Suppressor macrophage (primary cell): ENCODE results near the gene FOXP1.
"Not testable (repeated sequence)": the region's sequence is repeated elsewhere in the genome, so short reads cannot be mapped to it uniquely, and the experiment has no call there.

Source experiments
- DNase-seq, 4 experiments: peaks; one replicate each; pipeline ENCODE4 v3.0.0-alpha.2; 2020 to 2022

FOXP1 gene

DNA sequence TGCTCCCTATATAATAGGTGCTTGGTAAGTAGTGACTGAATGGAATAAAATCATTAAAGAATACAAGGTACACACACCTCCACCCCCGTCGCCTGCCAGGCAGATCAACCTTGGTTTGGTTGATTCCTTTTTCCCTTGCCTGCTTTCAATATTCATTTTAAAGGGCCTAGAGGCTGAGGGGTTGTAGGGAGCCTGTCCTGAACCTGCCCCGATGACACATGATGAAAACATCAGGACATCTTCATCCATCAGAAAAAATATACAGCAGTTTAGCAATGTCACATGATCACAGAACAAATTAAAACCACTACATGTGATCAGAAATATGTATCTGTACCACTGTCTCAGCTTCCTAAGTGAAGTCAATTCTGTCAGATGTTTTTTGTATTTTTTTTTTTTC is 588.9 kb downstream of the FOXP1 start:
- no peak for DNase-seq

DNA sequence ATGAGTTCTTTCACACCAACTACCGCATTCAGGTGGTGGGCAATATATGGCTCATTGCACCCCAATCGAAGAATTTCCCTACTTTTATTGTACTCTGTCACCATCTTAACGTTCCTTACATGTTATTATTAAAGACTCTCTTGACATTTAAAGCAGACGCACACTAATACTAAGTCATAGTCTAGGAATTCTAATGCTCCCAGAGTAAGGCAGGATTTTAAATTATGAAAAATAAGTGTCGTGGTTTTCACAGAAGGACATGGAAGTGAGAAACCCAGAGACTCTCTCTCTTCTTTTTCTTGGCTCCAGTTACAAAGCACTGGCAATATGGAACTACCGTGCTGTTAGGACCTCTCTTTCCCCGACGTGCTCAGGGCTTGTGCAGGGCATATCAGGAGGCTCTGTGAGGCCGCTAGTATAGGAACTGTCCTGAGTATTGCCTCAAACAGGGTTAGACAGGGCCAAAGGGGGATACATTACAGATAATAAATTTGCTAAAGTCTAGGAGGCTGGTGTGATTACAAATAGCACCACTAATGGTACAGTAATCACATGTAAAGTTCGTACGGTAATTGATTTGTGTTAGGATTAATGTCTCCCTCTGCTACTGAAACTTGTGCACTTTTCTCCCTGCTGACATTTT is 590.8 kb downstream of the FOXP1 start:
- no peak for DNase-seq

DNA sequence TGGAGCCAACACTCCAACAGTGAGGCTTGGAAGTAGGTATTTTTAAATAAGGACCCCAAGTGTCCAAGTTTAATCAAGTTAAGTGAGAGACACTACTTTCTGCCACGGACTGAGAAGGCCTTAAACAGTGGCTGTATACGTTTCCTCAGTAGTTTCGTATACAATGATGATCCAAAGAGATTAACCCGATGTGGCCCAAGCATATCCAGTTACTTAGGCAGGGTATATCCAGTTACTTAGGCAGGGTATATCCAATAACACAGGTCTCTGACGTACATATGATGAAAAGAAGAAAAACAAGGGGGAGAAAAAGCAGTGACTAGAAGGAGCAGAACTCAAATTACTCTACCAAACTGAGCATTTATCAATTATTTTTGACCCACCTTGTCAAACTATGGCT is 591.4 kb downstream of the FOXP1 start:
- DNase-seq: no peak

DNA sequence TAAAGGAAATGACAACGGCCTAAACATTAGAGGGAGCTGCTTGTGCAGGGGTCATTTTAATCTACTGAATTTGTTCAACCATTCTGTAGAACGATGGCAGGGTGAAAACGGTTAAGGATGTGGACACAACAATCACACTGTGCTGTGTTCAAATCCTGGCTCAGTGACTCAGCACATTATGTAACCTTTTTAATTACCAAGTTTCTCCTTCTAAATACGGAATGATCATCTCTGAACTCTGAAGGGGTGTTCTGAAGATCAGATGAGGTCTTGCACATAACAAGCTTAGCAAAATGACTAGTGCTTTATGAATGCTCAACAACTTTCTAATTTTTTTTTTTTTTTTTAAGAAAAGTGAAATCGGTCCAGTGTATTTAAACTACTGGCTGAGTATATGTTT is 592.8 kb downstream of the FOXP1 start:
- DNase-seq: no peak

DNA sequence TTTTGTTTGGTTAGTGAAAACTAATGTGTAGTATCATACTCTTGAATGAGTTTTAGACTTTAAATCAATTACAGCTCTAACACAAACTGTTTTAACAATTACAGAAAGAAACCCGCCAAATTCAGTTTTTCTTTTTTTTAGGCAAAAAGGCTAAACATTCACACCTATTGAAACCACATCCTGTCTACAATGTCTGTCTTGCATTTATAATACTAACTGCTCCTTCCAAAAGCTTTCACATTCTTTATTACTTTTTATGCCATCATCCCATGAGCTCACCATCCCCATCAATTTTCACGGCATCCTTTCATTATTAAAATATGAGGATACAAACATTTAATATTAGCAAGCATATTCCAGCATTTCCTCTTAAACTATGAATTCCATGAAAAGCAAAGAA is 593.3 kb downstream of the FOXP1 start:
- DNase-seq: no peak

DNA sequence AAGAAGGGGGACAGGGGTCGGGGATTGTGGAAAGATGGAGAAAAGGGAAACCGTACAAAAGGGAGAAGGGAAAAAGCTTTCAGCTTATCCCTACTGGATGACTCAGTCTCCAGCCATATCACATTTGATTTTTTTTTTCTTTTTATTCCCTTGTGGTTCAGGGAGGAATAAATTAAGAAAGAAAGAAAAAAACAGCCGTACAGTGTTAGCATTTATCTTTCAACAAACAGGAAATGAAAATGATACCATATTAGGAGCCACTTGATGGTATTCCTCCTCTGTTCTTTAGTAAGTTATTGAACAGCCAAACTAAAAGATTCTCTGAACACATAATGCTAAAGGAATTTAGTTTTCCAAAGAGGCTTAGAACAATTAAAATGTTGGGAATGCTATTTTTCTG is 594.4 kb downstream of the FOXP1 start:
- DNase-seq: no peak

DNA sequence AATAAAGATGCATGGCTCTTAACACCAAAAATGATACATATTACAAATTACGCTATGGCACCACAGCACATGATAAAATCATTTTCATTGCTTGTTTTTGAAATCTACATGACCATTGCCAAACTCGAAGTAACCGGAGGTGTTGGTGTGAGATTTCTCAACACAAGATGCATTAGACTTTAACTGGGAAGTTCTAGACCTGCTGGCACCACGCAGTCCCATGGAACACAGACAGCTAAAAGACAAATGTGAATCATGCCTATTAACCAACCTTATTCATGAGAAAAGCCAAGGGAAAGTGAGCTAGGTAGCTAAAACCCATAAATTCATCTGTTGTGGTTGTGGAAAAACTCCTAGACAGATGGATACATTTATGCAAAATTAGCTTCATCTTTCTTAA is 595.4 kb downstream of the FOXP1 start:
- peak in 1 of 4 experiments; percentile 7 for DNase-seq

DNA sequence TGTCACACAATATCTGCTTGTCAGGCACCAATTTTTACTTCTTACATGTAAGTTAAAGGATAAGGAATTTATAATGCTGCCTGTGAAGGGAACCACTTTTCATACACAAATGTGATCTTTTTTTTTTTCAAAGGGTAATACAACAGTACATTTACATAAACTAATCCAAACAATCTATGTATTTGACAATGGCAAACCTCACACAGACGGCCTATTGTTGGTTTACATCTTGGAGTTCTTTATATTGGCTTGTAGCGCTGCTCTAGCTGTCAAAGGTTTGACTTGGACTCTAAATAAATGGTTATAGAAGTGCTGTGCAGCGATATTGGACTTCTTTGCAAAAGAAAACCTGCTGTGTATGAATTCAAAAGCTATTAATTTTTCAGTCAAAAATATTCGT is 598.0 kb downstream of the FOXP1 start:
- DNase-seq: no peak

DNA sequence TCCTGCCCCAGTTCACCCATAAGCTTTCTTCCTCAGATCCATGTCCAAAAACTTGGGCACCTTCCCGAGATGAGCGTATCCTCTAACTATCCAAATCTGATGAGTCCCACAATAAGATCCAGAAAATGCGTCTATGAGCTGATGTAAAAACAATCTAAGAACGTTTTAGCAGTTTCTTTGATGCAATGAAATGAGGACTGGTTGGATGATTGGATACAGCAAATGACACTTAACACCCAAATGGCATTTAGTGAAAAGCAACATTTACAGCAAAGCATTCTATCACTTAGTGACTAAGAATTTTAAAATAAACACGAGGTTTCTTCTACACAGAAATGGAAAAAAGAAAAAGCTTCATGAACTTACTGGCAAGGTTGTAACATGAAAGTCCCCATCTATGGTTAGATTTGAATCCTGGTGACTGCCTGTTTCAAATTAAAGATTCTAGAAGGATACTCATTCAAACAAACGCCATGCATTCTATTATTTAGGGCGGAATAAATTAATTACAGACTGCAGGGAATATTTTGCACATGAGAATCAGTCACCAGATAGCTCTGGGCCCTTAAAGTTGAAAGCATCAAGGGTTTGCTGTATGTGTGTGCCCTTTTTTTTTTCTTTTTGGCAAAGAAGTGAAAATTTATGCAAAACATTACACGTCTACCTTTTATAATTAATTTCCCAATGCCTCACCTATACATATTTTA is 598.6 kb downstream of the FOXP1 start:
- no peak for DNase-seq

DNA sequence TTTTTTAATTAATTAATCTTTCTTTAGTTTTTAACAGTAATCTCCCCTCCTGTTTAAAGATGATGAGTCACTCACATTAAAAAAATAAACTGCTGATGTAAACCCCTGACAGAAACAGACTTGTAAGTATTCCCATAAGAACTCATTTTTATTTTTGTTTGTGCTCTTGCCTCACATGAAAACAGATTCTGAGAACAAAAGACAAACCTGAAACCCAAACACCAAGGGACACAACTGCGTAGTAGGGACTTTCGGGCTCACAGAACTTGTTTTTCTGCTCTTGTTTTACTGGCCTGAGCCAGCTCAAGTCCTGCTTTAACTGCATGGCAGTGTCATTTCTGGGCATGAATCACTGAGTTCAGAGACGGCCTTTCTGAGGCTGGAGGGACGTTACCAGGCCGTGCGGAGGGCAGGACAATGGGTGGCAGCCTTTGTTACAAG is 600.8 kb downstream of the FOXP1 start:
- peak; percentile 17 to 43 (median 26) for DNase-seq

DNA sequence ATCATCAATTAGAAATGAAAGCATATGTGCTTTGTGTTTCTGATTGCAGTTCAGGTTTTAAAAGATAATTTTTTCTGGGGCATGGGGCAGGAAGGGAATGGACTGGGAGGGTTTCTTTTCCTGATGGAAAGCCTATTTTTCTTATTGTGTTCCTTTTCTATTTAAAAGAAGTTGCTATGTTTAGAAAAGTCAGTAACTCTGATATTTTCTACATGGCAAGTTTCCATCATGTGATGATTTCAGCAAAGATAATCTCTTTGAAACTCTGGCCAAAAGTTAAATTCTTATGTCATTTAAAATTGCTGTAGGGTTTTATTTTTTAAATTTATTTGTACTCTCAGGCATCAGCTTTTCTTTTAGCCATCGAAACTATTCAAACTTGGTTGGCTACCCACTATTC is 601.2 kb downstream of the FOXP1 start:
- peak in 2 of 4 experiments; percentile 24 to 40 for DNase-seq

DNA sequence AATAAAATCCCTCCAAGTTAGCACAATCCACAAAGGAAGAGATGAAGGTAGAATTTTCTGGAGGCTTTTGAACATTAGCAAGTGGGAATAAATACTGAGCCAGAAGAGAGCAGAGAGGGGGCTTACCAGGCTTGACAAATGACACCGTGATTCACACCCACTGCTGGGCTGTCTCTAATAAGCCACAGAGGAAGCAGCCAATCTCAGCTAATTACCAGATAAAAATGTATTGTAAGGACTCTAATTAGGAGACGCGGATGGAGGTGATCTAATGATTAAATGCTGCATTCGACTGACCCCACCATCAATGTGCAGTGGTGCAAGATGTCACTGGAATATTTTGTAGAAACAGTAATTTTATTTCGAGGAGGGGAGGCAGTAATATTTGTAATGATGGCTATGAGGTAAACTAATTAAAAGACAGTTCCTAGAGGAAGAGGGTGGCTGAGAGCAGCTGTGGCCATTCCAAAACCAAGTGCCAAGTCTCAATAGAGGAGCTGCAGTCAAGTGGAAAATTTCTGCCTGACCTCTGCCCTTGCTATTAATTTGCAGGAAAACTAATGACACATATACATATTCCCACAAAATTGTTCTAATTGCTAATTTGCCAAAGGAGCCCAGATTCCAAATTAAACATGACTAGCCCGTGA is 602.2 kb downstream of the FOXP1 start:
- DNase-seq: no peak

DNA sequence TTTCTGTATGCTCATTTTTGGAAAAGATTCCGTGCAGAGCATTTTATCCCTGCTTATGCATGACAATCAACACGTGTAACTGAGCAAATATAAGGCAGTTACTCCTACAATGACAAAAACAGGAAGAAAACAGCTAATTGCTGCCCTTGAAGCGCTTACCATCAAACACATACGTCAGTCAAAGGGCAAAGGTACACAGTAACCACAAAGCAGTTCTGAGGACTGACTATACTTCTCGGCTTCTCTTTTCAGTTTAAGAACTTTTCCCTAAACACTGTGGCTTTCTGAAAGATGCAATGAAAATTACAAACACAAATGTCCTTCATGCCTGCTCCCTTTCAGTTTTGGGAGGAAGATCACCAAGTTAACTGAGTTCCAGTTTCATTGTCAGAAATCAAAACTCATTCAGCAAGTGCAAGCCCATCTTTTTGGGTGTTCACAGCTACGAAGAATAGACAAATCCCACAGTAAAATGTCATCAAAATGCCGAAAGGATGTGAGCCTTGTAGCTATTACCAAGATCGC is 602.8 kb downstream of the FOXP1 start:
- no peak for DNase-seq

DNA sequence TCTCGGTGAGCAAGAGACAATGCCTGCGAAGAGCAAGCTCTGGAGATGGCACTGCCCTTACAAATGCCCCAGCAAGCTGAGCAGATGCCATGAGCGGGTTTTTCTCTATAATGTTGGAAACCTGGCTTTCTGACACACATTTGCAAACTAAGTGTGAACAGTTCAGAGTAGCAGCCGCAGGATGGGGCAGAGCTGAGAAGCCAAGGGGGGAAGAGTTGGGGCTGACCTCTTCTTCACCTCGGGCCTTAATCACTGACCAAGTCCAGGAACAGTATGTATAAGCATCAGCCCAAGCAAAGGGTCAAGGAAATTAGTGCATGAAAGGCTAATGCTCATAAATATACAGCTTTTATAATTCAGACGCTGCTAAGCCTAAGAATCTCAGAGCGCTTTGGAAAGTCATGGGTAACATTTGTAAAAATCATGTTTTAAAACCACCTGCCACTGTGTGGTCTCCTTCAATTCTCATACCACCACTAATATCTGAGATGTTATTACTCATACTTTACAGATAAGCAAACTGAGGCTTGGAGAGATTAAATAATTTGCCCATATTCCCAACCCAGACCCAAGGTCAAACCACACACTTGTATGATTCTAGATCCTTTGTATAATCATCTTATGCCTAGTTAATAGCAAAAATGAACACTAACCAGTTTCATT is 603.4 kb downstream of the FOXP1 start:
- DNase-seq: no peak

DNA sequence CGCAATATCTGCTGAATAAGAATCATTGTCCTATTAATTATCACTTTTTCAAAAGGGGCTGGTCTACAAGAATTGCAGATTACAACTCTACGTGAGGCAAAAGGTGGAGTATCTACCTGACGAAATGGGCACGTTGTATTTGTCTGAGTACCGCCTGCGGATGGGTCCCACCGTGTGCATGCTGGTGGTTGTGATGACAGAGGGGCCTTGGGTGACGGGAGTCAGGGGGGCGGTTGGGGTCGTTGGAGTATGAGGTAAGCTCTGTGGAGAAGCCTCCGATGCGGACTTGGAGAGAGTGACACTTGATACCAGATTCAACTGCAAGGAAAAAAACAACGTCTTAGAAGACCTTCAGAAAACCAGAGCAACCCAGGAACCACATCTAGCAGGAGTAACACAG is 605.8 kb downstream of the FOXP1 start:
- DNase-seq: no peak

DNA sequence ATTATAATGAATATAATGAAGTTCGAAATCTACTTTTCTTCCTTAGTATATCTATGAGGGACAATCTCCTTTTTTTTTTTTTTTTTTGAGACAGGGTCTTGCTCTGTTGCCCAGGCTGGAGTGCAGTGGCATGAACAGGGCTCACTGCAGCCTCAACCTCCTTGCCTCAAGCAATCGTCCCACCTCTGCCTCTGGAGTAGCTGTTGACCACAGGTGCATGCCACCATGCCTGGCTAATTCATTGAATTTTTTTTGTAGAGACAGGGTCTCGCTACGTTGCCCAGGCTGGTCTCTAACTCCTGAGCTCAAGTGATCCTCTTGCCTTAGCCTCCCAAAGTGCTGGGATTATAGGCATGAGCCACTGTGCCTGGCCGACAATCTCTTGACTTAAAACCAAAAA is 607.5 kb downstream of the FOXP1 start:
- not testable (repeated sequence) for DNase-seq

DNA sequence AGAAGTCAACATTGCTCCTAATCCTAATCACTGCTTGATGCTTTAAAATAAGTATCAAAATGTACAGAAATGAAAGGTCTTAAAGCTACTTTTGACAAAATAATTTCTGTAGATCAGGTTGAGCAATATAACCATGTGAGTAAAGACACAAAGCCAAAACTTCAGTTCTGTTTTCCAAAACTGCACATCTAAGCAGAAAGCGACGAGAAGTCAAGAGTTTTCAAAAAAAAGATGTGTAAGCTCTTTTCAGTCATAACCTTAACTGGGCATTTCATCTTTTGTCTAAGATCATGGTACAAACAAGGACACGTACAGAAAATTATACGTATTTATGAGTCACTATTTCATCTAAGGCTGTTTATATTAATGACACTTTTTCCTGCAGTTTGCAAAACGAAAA is 608.8 kb downstream of the FOXP1 start:
- peak; percentile 52 to 93 (median 80) for DNase-seq

DNA sequence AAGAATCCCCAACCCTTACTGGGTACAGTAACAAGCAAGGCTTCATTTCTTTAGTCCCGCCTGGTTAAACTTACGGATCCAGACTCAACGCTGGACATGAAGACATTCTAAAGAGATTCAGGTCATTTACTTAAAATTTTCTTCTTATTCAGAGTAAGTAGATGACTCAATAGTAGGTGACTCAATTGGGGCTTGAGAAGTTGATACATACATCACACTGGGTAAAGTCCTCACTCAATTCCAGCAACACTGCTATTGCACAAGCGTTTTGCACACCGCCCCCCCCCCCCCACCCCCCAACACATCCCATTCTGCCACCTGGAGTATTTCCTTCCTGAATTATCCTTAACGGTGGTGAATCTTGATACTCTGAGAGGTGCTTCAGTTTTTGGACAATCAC is 610.0 kb downstream of the FOXP1 start:
- peak in 2 of 4 experiments; percentile 45 to 50 for DNase-seq

DNA sequence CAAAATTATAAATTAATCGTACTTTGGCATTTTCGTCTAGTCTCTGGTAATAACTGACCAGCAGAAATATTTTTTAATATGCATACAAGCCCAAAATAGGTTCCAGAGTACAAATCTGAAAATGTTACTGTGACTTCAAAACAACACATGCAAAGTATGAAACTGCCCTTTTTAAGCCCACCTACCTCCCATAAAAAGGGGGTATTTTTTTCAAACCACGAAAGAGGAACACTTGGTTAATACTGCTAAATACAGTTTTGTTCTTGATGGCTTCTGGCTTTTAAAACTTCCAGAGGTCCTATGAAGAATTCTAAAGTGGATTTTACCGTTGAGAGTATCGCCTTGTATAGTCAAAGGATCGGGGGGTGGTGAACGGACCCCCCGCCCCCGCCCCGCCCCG is 610.7 kb downstream of the FOXP1 start:
- peak in 1 of 4 experiments; percentile 8 for DNase-seq

DNA sequence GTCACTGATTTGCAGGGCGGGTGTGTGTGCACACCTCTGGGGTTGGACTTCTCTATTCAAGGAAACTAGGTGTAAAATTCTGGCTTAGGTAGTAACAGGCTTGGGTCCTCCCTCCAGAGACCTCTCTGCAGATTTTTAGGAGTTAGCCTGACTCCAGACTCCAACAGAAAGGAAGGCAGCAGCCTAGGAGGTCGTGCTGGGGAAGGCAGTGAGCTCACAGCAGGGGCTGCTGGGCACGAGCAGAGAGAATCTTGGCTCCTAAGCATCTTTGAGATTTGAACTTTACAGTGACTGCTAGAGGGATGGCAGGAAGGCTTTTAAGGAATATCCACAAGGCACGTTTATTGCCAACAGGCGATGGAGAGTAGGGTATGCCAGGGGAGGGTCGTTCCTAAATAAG is 612.6 kb downstream of the FOXP1 start:
- DNase-seq: no peak

DNA sequence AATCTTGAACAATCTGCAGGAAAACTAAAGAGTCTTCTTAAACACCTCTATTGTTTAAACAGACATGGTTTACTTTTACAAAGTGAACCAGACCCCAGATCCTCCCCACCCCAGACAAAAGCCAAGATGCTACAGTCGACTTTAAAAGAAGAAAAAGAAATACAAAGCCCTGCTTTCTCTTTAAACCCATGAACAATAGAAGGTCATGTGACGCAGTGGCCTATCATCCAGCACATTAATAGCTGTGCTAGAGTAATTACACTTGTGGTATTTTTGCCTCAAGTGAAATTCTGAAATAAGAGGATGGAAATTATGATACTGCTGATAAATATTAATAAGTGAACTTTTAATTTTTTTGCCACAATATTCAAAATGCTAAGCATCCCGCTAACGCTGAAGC is 613.4 kb downstream of the FOXP1 start:
- no peak for DNase-seq

DNA sequence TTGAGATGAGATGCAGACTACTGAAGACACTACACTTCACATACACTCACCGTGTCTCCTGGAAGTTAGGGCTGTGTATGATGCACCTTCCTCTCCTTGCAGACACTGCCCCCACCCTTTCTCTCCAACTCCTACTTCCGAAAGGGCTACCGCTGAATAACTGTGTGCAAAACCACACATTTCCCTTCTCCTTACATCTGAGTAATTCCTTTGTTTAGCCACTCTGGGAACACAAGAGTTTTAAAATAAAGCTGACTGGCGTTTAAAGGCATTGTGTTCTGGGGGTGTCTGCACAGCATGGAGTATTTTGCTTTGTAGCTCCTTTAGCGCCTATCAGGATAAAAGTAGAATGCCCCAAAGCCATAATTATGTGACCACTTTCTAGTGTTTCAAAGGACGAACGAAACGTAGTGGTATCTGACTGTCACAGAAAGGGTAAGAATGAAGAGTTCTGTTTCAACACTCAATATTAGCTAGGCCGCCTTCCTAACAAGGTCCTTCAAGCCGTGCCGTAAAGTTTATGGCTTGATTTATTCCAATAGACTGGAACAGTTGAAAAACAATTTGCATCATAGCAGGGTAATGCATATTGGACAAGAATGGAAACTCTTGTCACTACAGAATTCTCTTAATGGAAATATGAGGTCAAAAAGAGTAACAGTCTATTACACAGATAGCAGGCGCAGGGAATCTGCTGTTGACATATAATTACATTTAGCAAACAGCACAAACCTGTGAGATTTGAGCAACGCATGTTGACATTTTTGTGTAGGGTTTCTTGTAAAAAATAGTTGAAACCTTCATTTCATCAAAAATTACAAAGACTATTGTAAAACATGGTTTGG is 619.9 kb downstream of the FOXP1 start:
- no peak for DNase-seq
